GM19467 (cell line): ENCODE results near the gene HOMER2.
A peak's percentile ranks its signal among the peaks of the same experiment; 100 is the strongest.
"Not testable (repeated sequence)": the region's sequence is repeated elsewhere in the genome, so short reads cannot be mapped to it uniquely, and the experiment has no call there.

Source experiments
- ATAC-seq: cut with Tn5 transposase; IDR thresholded peaks from one replicate; pipeline ENCODE4 v1.9.1; 2021; ENCODE audit warnings: mild to moderate bottlenecking, moderate library complexity; ENCODE audit not compliant: unreplicated experiment

Gene HOMER2

DNA sequence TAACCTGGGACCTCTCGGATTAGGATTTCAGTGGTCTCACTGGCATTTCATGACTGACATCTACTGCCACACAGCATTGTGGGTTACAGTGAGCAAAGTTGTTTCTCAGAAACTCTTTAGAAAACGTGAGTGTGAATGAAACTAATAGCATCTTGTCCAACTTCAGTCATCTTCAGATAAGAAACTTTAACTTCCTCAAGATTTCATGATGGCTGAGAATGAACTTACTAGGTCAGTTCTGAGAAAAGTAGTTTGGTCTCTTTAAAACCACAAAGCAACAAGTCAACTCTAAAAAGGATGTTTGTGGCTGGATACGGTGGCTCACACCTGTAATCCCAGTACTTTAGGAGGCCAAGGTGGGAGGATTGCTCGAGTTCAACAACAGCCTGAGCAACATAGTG lies 14.2 kb upstream of the HOMER2 start:
- ATAC-seq = peak; percentile 76

- ATAC-seq = no peak
Measured at GRCh38 chr15:82964890-82965289, 12.4 kb upstream of the HOMER2 start.

- no peak for ATAC-seq
Measured at GRCh38 chr15:82963471-82964341, 11.2 kb upstream of the HOMER2 start.

DNA sequence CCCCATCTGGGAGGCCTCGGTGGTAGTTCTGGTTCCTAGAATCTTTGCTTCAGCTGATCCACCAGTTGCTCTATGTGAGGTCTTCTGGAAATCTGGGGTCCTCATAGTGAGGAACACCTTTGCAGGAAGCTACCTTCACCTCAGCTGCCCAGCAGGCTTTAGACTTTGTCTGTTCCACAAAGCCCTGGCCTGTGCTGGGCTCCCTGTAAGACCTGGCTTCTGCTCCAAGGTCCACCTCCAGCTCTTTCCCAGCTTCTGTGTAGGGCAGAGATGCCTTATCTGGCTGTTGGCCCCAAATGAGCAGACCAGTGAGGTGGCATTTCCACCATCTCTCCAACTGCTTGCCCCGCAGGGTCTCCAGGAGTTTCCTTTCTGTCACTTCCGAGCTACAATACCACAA lies 8.2 kb upstream of the HOMER2 start:
- no peak for ATAC-seq

DNA sequence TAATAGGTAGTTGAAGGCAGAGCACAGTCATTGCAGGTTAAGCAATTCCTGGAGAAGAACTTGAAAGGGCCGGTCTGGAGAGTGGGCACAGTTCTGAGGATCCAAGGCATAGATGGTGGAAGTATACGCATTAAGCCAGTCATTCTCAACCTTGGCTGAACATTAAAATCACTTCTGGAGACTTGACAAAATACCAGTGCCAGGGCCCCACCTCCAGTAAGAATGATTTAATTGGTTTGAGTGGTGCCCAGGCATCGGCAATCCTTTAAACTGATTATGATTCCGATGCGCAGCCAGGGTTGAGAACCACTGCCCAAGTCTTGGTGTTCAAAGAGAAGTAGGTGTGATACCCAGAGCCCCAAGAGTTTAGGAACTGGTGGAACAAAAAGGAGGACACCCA lies 6.9 kb upstream of the HOMER2 start:
- ATAC-seq = no peak

DNA sequence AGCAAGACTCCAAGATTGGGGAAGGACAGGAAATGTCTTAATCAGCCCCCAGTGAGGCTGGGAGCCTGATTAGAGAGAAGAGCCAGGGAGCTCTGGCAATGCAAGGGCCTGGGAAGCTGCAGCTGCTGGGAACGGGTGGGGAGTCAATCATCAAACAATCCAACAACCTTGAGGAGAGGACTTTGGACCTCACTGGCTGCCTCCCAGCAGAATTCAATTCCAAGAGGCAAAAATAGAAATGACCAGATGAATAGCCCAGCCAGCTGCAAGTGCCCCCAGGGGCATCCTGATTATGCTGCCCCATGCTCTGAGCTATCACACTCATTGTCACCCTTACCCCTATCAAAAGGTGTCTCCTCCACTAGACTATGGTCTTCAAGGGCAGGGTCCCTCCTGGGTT lies 6.1 kb upstream of the HOMER2 start:
- ATAC-seq = no peak

DNA sequence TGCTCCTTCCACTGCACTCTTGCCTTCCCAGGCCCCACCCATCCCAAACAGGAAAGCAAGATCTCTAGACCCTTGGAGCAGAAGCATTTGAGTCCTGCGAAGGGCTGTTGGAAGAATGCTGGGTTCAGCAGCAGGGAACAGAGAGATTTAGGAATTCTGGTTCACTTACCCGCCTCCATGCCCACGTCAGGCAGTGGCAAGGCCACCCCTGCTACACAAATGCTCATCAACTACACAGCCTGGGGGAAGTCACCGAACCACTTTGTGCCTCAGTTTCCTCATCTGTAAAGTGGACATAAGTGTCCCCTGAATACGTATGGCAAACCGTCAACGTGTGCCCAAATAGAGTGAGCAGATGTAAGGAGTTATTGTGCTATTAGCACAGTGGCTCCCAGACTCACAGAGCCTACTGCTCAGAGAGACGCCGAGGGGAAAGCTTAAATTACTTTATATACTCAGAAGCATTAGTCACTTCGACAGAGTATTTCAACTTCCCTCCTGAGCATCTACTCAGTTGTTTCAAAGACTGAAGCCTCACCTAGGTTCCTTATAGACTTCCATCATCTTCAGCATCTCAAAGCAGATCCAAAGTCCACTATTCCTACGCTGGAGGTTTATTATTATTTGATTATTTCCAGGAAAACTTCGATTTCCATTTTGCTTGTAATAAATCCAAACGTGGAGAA lies 905 bp downstream of the HOMER2 start:
- ATAC-seq = no peak

DNA sequence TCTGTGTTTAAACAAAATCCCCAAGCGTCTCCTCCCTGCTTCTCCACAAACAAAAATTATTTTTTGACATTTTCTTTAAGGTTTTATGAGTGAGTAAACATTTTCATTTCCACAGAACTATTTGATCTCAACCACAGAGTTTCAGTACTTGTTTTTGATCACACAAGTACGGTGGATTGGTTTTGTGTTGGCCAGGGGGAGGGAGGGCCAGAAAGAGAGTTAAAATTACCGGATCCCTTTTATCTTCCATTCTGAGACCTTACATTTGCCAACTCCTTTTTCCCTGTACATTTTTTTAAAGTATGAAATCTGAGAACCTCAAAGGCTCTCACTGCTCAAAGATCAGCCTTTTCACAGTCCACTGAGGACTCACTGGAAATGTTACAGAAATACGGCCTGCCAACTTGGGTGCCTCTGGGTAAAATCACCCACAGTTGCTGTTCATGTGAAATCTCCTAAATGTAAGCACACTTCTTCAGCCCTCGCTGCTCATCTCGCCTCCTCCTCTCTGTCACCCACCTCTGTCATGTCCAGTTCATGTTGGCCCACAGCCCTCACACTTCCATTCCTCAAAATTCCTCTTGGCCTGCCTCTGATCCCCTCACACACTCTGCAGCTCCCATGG lies 1.7 kb downstream of the HOMER2 start:
- ATAC-seq = no peak

DNA sequence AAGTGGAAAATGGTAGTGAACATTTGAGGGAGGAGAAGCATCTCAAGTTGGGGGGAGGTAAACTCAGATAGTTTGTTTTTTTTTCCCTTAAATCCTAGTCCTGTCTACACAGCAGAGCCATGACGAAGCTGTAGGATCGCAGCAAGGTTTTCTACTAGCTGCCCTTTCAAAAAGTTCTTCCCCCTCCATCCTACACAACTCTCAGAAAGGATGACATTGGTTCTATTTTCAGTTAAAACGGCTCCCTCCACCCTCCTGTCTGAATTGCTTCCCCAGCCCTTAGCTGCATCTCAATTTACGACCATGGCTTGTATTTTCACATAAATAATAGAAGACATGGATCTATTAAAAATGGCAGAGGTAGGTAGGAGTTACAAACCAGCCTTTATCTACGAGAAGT lies 2.2 kb downstream of the HOMER2 start:
- ATAC-seq = no peak

DNA sequence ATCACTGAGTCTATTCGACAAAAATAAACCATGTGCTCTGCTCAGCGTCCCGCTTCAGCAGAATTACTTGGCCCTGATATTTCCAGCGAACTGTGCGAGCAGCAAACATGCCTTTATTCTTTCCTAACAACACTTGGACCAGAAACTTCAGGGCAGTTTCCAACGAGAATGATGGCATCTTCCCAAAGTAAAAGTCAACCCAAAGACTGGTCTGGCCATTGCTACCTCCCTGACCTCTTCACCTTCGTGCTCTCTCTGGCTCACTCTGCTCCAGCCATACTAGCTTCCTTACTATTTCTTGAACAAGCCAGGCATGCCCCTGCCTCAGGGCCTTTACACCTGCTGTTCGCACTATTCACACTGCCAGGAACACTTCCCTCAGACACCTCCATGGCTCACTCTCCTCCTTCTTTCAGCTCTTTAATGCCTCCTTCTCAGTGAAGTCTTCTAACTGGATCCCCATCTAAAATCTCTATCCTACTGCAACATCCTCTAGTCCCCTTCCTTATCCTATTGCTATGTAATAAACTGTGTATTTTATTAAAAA lies 6.3 kb downstream of the HOMER2 start:
- no peak for ATAC-seq

DNA sequence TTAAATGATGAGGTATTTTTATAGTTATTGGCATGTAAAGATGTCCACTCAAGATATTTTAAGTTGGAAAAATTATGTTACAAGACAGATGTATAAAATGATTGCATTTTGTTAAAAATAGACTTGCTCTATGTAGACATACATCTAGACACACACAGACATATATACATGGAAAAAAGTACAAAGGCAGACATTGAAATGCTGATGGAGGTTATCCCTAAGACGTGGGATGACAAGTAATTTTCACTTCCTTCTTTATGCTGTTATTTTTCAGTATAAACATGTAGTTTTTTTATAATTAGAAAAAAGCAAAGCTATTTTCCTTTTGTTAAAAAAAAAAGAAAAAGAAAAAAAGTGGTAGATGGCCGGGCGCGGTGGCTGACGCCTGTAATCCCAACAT lies 7.2 kb downstream of the HOMER2 start:
- ATAC-seq = no peak

DNA sequence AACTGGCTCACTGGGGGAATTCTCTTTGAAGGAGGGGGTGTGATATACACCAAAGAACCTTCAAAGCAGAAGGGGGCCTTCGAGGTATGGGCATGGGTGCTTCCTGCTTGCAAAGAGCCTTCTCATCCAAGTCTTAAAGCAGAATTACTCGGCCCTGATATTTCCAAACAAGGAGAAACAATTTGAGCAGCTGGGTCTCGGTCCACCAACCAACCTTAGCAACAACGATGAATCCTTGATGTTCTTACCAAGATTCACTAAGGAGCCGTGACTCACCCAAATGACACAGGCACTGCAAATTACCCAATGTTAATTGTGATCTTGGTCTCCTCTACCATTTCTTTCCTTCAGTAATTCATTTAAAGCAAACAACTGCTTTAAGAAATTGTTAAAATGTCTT lies 7.7 kb downstream of the HOMER2 start:
- no peak for ATAC-seq

GRCh38 chr15:82944056-82944455 lies 8.5 kb downstream of the HOMER2 start:
- ATAC-seq = no peak

DNA sequence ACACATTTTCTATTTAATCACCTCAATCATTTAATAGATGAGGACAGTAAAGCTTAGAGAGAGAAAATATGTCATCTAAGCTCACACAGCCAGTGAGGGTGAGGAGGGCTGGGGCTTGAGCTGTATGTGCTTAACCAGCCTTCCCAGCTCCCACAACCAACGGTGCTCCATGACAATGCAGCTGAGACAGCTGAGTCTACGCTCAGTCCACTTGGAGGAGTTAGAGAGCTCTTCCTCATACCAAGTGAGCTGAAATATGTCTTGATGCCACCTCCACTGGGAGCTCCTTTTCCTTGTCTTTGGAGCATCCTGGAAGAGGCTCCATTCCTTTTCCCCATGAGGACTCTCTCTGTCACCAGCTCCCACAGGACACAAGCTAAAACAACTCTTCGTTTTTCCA lies 9.3 kb downstream of the HOMER2 start:
- no peak for ATAC-seq

DNA sequence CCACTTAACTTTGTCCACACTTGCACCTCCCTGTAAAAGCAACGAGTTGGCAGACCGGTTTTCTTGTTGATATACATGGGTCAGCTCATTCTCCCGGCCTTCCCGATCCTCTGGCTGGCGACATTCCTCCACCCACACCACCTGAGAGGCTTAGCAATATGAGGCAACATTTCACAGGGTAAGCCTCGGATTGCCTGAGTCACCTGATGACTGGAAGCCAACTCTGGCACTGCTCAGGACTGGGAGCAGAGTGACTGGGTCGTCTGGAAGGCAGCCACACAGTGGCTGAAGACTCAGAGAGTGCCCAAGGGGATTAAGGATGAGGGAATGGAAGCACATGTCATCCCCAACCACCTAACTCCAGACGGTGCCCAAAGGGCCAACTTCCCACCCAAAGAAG lies 9.8 kb downstream of the HOMER2 start:
- ATAC-seq = no peak

GRCh38 chr15:82939678-82940077 lies 12.8 kb downstream of the HOMER2 start:
- ATAC-seq = not testable (repeated sequence)

DNA sequence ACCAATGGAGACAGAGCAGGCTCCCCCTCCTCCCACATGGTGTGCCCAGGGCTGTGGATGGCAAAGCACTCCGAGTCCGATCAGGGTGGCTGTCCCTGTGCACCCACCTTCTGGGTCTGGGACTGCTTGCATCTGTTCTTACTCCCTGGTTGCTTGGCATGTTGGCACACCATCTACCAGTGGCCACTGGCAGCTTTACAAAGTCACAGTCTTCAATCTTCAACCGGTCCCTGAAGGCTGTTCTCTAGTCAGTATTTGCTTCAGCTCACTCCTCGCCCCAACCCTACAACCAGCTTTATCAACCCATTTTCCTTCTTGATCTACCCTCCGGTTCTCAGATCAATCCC lies 14.8 kb downstream of the HOMER2 start:
- no peak for ATAC-seq

DNA sequence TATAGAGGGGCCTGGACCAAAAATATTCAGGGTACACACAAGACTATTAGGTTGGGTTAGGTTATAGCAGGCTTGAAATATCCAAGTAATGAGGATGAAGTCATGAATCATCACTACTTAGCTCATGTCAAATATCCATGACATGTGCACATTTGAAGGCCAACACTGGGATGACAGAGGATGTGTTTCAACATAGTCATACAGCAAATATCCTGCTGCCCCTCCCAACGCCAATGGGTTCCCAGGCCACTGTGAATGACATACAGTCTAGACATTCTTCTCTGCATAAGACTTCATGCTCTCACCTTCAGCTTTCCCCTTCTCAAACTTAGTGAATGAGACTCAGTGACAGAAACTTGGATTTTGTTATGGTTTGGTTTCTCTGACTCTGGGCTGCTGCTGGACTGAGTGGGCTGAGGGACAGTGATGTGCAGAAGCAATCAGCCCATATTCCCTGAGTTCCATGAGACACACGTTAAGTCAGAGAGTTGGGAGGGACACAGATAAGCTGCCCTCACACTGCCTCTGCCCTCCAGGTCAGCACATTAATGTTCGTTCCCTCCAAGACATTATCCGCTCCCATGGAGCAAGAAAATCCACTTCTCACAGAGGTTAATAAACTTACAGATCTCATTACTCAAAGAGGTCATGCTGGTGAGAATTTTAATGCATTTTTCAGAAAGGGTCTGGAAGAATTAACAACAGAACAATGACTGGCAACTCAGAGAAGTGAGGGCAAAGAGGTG lies 15.4 kb downstream of the HOMER2 start:
- no peak for ATAC-seq

DNA sequence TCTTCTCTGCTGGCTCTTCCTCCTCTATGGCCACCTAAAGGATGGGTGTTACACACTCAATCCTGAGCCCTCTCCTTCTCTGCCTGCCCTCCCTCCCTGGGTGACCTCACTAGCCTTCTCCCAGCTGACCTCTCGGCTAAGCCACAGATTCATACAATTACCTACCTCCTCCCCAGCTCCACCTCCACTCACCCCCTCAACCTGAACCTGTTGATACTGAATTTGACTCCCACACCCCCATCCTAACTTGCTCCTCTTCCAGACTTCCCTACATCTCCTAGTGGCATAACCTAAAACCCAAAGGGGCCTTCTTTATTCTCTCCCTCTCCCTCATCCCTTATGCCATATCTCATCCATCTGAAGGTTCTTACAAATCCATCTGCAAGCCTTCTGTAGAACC lies 17.1 kb downstream of the HOMER2 start:
- ATAC-seq = no peak

DNA sequence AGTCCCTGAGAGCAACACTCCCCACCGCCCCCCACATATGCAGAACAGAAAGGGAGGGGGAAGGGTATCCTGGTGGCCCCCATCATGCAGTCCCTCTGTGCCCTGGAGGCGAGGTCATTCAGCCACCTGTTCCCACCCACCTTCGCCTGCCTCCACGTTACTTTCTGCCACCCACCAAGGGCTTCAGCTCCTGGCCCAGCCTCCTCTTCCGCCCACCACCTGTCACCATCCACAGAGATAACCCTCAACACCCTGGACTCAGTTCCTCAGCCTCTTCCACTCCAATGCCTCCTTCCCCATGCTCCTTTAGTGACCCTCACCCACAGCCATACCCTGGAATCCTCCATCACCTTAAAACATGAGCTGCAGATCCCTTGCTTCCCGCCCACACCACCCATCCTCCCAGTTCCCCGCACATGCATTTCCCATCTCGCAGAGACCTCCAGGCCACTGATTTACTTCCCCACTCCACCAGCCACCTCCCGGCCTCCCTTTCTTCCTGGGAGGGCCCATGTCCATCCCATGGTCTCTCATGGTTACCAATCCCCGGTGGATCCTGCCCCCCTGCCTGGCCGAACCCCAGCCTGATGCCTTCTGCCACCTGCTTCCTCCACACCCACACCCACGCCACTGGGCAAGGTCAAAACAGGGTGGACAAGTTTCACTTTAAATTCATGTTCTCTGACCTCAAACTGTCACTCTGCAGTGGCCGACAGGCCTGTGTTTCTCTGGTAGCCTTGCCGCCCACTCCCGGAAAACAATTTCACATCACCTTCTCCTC lies 18.2 kb downstream of the HOMER2 start:
- no peak for ATAC-seq
